Measurements from ENCODE around the gene TNFAIP8L2.

Gene TNFAIP8L2

GRCh38 chr1:151156515-151156819, at the start of gene TNFAIP8L2:
Gene TNFAIP8L2 (plus strand): TSS chr1:151156649. CDS start chr1:151158698, 2,049 bp downstream.
- DNase-seq, result no peak

GRCh38 chr1:151106894-151107293, 49.6 kb upstream of the TNFAIP8L2 start:
- no peak for DNase-seq

GRCh38 chr1:151108331-151108730, 48.1 kb upstream of the TNFAIP8L2 start:
- no peak for DNase-seq

- DNase-seq, result no peak
Observed at GRCh38 chr1:151113877-151114276, 42.6 kb upstream of the TNFAIP8L2 start.

- DNase-seq, result no peak
Observed at GRCh38 chr1:151124763-151125403, 31.6 kb upstream of the TNFAIP8L2 start.

GRCh38 chr1:151128800-151129199, 27.6 kb upstream of the TNFAIP8L2 start:
- no peak for DNase-seq

- DNase-seq, result no peak
Observed at GRCh38 chr1:151130987-151131586, 25.4 kb upstream of the TNFAIP8L2 start.

- DNase-seq, result no peak
Observed at GRCh38 chr1:151131701-151132334, 24.6 kb upstream of the TNFAIP8L2 start.

GRCh38 chr1:151132335-151133017, 24.0 kb upstream of the TNFAIP8L2 start:
- DNase-seq, result no peak

- no peak for DNase-seq
Observed at GRCh38 chr1:151133018-151133806, 23.2 kb upstream of the TNFAIP8L2 start.

- DNase-seq, result no peak
Observed at GRCh38 chr1:151134396-151134795, 22.1 kb upstream of the TNFAIP8L2 start.

GRCh38 chr1:151134991-151135390, 21.5 kb upstream of the TNFAIP8L2 start:
- DNase-seq, result no peak

GRCh38 chr1:151135433-151136385, 20.7 kb upstream of the TNFAIP8L2 start:
- DNase-seq, result no peak

GRCh38 chr1:151137789-151138188, 18.7 kb upstream of the TNFAIP8L2 start:
- no peak for DNase-seq

- DNase-seq, result no peak
Observed at GRCh38 chr1:151142411-151143056, 13.9 kb upstream of the TNFAIP8L2 start.

- no peak for DNase-seq
Observed at GRCh38 chr1:151143057-151143435, 13.4 kb upstream of the TNFAIP8L2 start.

- no peak for DNase-seq
Observed at GRCh38 chr1:151143986-151144385, 12.5 kb upstream of the TNFAIP8L2 start.

GRCh38 chr1:151144474-151145303, 11.8 kb upstream of the TNFAIP8L2 start:
- DNase-seq, result no peak

- DNase-seq, result no peak
Observed at GRCh38 chr1:151145304-151146071, 11.0 kb upstream of the TNFAIP8L2 start.

- DNase-seq, result no peak
Observed at GRCh38 chr1:151146072-151146411, 10.4 kb upstream of the TNFAIP8L2 start.
